GM04503 (cell line): Measurements from ENCODE around the gene LPO.

Experiments
- DNase-seq: peaks from one replicate; pipeline ENCODE4 v3.0.0-alpha.2; 2012; ENCODE audit warnings: low read depth

Gene LPO

GRCh38 chr17:58229881-58230280 is 8.5 kb upstream of the LPO start:
- no peak for DNase-seq

DNA sequence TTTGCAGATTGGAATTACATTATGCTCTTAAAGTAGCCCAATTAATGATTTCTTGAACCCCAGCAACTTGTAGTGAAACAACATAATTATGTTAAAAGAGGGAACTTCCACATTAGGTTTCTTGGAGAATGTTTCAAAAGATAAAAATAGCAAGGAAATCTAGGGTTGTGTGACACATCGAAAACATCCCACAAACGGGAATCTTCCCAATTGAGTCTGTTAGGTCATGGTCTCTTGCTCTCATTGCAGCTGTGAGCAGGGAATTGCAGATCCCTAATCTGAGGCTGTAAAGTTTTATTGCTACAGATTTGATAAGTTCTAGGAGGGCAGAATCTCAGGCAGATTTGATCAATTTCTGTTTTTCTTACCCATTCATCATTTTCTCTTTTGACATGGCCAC is 6.7 kb upstream of the LPO start:
- peak; percentile 31 for DNase-seq

DNA sequence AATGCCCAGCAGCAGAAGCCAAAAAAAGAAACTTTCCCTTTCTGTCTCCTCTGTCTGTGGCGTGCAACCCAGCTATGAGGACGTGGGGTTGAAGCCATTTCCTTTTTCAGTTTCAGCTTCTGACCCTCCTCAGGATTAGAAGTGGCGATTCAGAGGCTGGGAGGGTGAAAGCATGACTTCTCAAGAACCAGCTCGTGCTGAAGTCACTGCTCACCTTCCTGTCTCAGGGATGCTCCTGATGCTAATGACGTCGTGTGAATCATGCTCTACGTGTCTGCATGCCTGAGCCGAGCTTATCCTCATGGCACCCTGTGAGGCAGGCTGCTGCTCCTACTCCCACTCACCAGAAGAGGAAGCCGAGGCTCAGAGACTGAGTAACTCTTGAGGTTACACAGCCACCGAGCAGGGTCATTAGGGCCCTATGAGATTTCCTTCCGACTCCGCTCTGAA is 5.7 kb upstream of the LPO start:
- DNase-seq: no peak

- DNase-seq: no peak
Measured at GRCh38 chr17:58233543-58233942, 4.8 kb upstream of the LPO start.

DNA sequence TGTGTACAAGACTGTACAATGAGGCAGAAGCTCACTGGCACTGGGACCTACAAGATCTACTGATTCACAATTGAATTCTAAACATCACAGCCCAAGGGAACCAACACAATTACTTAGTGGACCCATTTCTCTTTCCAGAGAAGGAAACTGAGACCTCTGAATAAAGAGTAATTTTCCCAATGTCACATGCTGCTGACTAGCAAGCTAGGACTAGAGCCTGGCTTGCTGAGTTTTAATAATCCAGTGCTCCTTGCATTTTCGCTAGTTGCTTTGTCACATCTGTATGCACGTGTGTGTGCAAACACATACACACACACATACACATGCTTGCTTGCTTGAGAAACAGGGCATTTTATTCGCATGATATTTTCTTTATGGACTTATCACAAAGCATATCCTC is 3.9 kb upstream of the LPO start:
- DNase-seq: no peak

GRCh38 chr17:58235821-58236220 is 2.6 kb upstream of the LPO start:
- no peak for DNase-seq

DNA sequence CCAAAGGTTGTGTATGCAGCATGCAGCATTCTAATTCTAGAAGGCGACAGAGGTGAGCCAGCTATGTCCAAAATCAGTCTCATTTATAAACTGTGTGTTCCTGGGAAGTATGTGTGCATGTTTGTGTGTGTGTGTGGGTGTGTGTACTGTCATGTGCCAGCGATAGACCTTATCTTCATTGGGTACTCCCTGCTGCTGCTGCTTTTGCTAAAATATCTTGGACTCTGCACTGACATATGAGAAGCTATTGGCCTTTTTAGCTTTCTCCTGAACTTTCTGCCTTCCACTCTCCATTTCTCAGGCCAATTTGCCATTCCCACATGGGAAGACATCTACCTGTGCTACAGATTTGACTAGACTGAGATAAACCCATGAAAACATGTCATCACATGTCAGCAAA is 2.0 kb upstream of the LPO start:
- DNase-seq: no peak

DNA sequence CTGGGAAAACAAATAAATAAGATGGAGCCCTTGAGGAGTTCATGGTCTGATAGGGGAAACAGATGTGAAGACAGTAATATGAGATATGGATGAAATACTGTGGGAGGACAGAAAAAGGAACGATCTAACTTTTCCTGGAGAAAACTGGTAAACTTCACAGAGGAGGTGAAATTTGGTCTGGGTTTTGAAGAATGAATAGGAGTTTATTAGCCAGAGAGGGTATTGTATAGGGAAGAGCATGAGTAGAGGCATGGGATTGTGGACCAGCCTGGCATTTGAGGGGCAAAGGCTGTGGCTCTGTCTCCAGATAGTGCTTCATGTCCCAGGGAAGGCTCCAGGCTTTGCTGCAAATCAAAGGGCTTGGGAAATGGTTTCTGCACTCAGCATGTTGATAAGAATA is 1.6 kb downstream of the LPO start:
- no peak for DNase-seq

DNA sequence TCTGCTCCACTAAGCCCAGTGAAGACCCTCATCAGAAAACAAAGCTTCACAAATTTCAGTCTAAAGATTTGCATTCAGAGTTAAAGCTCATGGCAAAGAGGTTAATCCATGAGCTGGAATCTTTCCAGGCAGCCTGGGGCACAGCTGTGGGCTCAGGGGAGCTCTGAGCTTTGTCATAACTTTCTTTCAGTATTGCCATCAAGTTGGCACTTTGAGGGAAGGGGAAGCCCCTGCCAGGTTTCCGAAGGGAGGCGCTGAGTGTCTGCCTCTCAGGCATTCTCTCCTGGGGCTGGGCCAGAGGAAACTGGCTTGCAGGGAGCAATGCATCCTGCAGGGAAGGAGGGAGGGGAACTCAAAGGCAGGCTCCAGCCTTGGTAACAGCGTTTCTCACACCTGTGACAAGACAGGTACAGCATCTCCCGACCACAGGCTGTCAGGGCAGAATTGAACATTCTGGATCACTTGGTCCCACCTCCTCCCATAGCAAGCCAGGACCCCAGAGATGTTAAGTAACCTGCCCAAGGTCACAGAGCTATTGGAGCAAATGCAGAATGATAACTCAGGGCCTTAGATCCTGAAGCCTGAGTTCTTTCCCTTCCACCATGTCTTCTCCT is 3.9 kb downstream of the LPO start:
- DNase-seq: no peak

DNA sequence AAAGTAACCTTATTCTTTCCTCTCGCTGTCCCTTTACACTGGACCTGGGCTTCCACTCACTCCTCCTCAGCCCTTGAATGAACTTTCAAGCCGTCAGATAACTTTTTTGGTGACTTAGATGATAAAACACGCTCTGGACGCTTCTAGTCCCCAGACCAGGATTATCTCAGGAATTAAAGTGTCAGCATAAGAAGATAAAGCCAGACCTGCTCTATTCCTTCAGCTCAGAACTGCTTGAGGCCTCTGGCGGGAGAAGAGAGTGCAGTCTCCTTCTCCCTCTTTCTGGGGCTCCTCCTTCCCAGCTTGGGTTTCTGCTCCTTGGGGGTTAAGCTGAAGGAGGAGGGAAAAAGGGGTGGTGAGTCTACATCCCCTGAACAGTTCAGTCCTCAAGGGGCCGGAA is 6.6 kb downstream of the LPO start:
- no peak for DNase-seq

GRCh38 chr17:58245428-58246103 is 7.2 kb downstream of the LPO start:
- no peak for DNase-seq

DNA sequence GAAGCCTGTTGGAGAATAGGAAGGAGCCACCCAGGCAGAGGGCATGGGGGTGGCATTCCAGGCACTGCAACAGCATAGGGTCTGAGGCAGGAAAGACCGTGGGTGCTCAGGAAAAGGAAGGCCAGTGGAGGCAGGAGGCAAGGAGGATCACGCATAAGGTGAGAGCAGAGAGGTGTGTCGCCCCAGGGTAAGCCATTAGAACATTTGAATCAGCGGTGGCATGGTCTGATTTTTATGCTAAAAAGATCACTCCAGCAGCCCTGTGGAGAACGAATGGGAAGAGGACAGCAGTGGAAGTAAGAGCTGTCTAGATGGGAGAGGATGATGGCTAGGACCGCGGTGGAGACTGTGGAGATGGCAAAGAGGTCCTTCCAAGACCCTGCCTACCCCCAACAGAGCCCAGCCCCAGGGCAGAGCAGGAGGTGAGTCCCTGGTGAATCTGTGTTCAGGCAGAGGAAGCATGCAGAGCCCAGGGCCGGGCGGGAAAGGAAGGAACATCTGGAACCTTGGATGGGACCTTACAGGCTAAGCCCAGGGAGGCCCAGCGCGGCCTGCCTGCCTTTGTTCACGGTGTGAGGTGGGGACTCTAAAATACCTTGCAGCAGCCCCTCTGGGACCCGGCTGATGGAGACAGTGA is 7.8 kb downstream of the LPO start:
- DNase-seq: no peak

GRCh38 chr17:58246781-58247180 is 8.4 kb downstream of the LPO start:
- no peak for DNase-seq

GRCh38 chr17:58247511-58248363 is 9.4 kb downstream of the LPO start:
- DNase-seq: no peak

DNA sequence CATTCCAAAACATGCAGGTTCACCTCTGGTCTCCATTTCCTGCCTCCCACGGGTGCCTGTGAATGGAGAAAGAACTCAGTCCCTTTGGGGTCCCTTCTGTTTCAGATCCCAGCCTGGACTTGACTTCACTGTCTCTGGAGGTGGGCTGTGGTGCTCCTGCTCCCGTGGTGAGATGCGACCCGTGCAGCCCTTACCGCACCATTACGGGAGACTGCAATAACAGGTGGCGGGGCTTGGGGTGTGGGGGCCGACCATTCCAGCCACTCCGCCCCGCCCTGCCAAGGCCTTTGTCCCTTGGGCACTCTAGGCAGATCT is 10.5 kb downstream of the LPO start:
- no peak for DNase-seq

- DNase-seq: no peak
Measured at GRCh38 chr17:58249270-58250133, 11.1 kb downstream of the LPO start.

GRCh38 chr17:58250344-58251011 is 12.1 kb downstream of the LPO start:
- no peak for DNase-seq

DNA sequence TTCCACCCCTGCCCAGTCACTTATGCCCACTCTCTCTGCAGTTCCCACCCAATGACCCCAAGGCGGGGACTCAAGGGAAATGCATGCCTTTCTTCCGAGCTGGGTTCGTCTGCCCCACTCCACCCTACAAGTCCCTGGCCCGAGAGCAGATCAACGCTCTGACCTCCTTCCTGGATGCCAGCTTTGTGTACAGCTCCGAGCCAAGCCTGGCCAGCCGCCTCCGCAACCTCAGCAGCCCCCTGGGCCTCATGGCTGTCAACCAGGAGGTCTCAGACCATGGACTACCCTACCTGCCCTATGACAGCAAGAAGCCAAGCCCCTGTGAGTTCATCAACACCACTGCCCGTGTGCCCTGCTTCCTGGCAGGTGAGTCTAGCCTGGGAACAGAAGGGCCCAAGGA is 13.8 kb downstream of the LPO start:
- no peak for DNase-seq

- DNase-seq: no peak
Measured at GRCh38 chr17:58253082-58253481, 14.7 kb downstream of the LPO start.

DNA sequence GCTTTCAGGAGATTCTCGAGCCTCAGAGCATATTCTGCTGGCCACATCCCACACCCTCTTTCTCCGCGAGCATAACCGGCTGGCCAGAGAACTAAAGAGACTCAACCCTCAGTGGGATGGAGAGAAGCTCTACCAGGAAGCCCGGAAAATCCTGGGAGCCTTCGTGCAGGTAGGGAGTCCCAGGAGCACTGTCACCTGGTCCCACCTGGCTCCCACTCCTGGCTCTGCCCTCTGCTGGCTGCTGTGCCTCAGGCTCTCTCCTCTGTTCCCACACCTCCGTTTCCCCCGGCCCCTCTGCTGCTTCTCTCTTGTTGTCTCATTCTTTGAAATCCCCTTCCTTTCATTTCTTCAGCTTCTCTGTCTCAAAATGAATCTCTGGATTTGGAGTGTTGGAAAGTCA is 16.4 kb downstream of the LPO start:
- DNase-seq: no peak

DNA sequence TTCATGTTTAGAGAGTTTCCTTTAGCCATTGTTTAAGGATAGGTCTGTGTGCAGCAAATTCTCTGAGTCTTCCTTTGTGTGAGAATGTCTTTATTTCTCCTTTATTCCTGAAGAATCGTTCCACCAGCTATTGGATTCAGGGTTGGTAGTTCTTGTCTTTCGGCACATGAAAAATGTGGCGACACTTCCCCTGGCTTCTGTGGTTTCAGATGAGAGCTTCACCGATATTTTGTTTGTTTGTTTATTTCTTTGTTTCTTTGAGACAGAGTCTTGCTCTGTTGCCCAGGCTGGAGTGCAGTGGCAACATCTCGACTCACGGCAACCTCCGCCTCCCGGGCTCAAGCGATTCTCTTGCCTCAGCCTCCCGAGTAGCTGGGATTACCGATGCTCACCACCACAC is 23.8 kb downstream of the LPO start:
- DNase-seq: no peak
